H9 (cell line): ENCODE results near the gene TSLP. TPM values are rescaled to one million over a fixed set of nuclear protein-coding genes. Genes with fewer than 3 reads are reported as not detected.

ENCODE experiments used
- DNase-seq: peaks from one replicate; pipeline ENCODE4 v3.0.0-alpha.2; 2017
- H2AFZ ChIP-seq: one replicate; pipeline ENCODE4 v1.6.1; 2013; ENCODE audit warnings: mild to moderate bottlenecking, low read length, control low read depth, moderate library complexity
- H2AK5ac ChIP-seq: 2 replicates; pipeline ENCODE4 v1.6.1; 2013; ENCODE audit warnings: low read length, control low read depth, mixed read lengths; ENCODE audit not compliant: insufficient read length
- H2BK120ac ChIP-seq: one replicate; pipeline ENCODE4 v1.6.1; 2013; ENCODE audit warnings: low read depth, mild to moderate bottlenecking, low read length, control low read depth, inconsistent platforms; ENCODE audit not compliant: poor library complexity, severe bottlenecking
- H2BK12ac ChIP-seq: 2 replicates; pipeline ENCODE4 v1.6.1; 2013; ENCODE audit warnings: low read length, control low read depth, mixed read lengths, low read depth; ENCODE audit not compliant: insufficient read length
- H2BK15ac ChIP-seq: 2 replicates; pipeline ENCODE4 v1.6.1; 2013; ENCODE audit warnings: low read depth, low read length, control low read depth
- H2BK20ac ChIP-seq: one replicate; pipeline ENCODE4 v1.6.1; 2013; ENCODE audit warnings: low read depth, mild to moderate bottlenecking, low read length, control low read depth, inconsistent platforms; ENCODE audit not compliant: poor library complexity, severe bottlenecking
- H2BK5ac ChIP-seq: 2 replicates; pipeline ENCODE4 v1.6.1; 2013; ENCODE audit warnings: low read length, control low read depth, mixed read lengths; ENCODE audit not compliant: insufficient read length
- H3K14ac ChIP-seq: 2 replicates; pipeline ENCODE4 v1.6.1; 2013; ENCODE audit warnings: low read length, control low read depth; ENCODE audit not compliant: insufficient read depth
- H3K18ac ChIP-seq: 2 replicates; pipeline ENCODE4 v1.6.1; 2013; ENCODE audit warnings: low read depth, mild to moderate bottlenecking, mixed read lengths, low read length, control low read depth; ENCODE audit not compliant: insufficient read length
- H3K23ac ChIP-seq: 2 replicates; pipeline ENCODE4 v1.6.1; 2013; ENCODE audit warnings: low read length, control low read depth, mixed read lengths, low read depth; ENCODE audit not compliant: insufficient read length
- H3K23me2 ChIP-seq: 2 replicates; pipeline ENCODE4 v1.6.1; 2013; ENCODE audit warnings: low read depth, mild to moderate bottlenecking, mixed read lengths, low read length, control low read depth; ENCODE audit not compliant: insufficient read length, poor library complexity, severe bottlenecking
- H3K27ac ChIP-seq: 2 replicates; pipeline ENCODE4 v1.5.1; 2013; ENCODE audit warnings: low read length, control low read depth, mixed read lengths, low read depth; ENCODE audit not compliant: insufficient read length
- H3K27me3 ChIP-seq: 2 replicates; pipeline ENCODE4 v1.6.1; 2013; ENCODE audit warnings: low read length, control low read depth, inconsistent platforms; ENCODE audit not compliant: insufficient read depth
- H3K4ac ChIP-seq: 2 replicates; pipeline ENCODE4 v1.6.1; 2013; ENCODE audit warnings: low read depth, mild to moderate bottlenecking, control low read depth, inconsistent platforms, low read length, moderate library complexity
- H3K4me1 ChIP-seq: 2 replicates; pipeline ENCODE4 v1.6.1; 2013; ENCODE audit warnings: low read length, control low read depth, inconsistent platforms; ENCODE audit not compliant: insufficient read depth
- H3K4me2 ChIP-seq: 2 replicates; pipeline ENCODE4 v1.6.1; 2013; ENCODE audit warnings: low read length, control low read depth, mixed read lengths; ENCODE audit not compliant: insufficient read length, insufficient read depth
- H3K56ac ChIP-seq: 2 replicates; pipeline ENCODE4 v1.6.1; 2013; ENCODE audit warnings: low read depth, mild to moderate bottlenecking, mixed read lengths, low read length, control low read depth; ENCODE audit not compliant: insufficient read length
- H3K79me1 ChIP-seq: 2 replicates; pipeline ENCODE4 v1.6.1; 2013; ENCODE audit warnings: low read depth, mild to moderate bottlenecking, moderate library complexity, low read length, control low read depth, inconsistent platforms; ENCODE audit not compliant: insufficient read depth, poor library complexity, severe bottlenecking
- H3K79me2 ChIP-seq: 2 replicates; pipeline ENCODE4 v1.6.1; 2013; ENCODE audit warnings: low read length, control low read depth, inconsistent platforms; ENCODE audit not compliant: insufficient read depth
- H3K9ac ChIP-seq: 2 replicates; pipeline ENCODE4 v1.6.1; 2013; ENCODE audit warnings: low read length, control low read depth, mixed read lengths; ENCODE audit not compliant: insufficient read length; ENCODE audit errors: extremely low read depth
- H3K9me3 ChIP-seq: one replicate; pipeline ENCODE4 v1.6.1; 2013; ENCODE audit warnings: low read depth, low read length, inconsistent platforms; ENCODE audit not compliant: control insufficient read depth
- H3T11ph ChIP-seq: one replicate; pipeline ENCODE4 v1.6.1; 2013; ENCODE audit warnings: mild to moderate bottlenecking, low read length, control low read depth, inconsistent platforms
- H4K20me1 ChIP-seq: one replicate; pipeline ENCODE4 v1.6.1; 2013; ENCODE audit not compliant: control insufficient read depth, insufficient read length, insufficient read depth
- H4K5ac ChIP-seq: 2 replicates; pipeline ENCODE4 v1.6.1; 2013; ENCODE audit warnings: low read depth, mild to moderate bottlenecking, mixed read lengths, low read length, control low read depth; ENCODE audit not compliant: insufficient read length
- H4K8ac ChIP-seq: replicated peaks from 2 replicates; pipeline ENCODE4 v1.6.1; 2013; ENCODE audit warnings: low read length, control low read depth, mixed read lengths, low read depth; ENCODE audit not compliant: insufficient read length
- H4K91ac ChIP-seq: 2 replicates; pipeline ENCODE4 v1.6.1; 2013; ENCODE audit warnings: low read depth, mild to moderate bottlenecking, moderate library complexity, mixed read lengths, low read length, control low read depth; ENCODE audit not compliant: insufficient read length
- H3K27ac Mint-ChIP-seq, 3 experiments: 2 replicates in 2 of 3; 3 replicates in 1 of 3; pipeline ENCODE4 v1.8.0; 2020 to 2021; ENCODE audit warnings: mixed read lengths in 3 of 3, mild to moderate bottlenecking in 1 of 3, moderate library complexity in 1 of 3
- H3K27me3 Mint-ChIP-seq: 2 replicates; pipeline ENCODE4 v1.8.0; 2021; ENCODE audit warnings: low read depth, mild to moderate bottlenecking, moderate library complexity, mixed read lengths
- H3K36me3 Mint-ChIP-seq, 3 experiments: 2 replicates in 2 of 3; 3 replicates in 1 of 3; pipeline ENCODE4 v1.8.0; 2020 to 2021; ENCODE audit warnings: low read depth in 3 of 3, mixed read lengths in 3 of 3; ENCODE audit not compliant: insufficient read depth in 1 of 3
- H3K4me1 Mint-ChIP-seq, 2 experiments: 2 replicates each; pipeline ENCODE4 v1.8.0; 2020; ENCODE audit warnings: mixed read lengths in 2 of 2
- H3K4me3 Mint-ChIP-seq, 2 experiments: 2 replicates in 1 of 2; 3 replicates in 1 of 2; pipeline ENCODE4 v1.8.0; 2020 to 2021; ENCODE audit warnings: mild to moderate bottlenecking in 2 of 2, mixed read lengths in 2 of 2, moderate library complexity in 1 of 2
- H3K9me3 Mint-ChIP-seq, 2 experiments: 2 replicates in 1 of 2; 3 replicates in 1 of 2; pipeline ENCODE4 v1.8.0; 2020; ENCODE audit warnings: mild to moderate bottlenecking in 2 of 2, mixed read lengths in 2 of 2, moderate library complexity in 1 of 2
- total RNA-seq: library from RNA; stranded (reverse); gene quantifications from 2 replicates; pipeline ENCODE4 v1.2.1, GENCODE V29; 2021
- TF ChIP-seq, protein P1 (sequence below): fragments of 200-600 bp; sonication (generic); conservative IDR thresholded peaks from 3 replicates; pipeline ENCODE4 v1.8.0; 2021; ENCODE audit warnings: antibody characterized with exemption, mild to moderate bottlenecking

The TSLP gene
- total RNA-seq, 1 experiment from 2014 or later: 0.63 TPM

DNA sequence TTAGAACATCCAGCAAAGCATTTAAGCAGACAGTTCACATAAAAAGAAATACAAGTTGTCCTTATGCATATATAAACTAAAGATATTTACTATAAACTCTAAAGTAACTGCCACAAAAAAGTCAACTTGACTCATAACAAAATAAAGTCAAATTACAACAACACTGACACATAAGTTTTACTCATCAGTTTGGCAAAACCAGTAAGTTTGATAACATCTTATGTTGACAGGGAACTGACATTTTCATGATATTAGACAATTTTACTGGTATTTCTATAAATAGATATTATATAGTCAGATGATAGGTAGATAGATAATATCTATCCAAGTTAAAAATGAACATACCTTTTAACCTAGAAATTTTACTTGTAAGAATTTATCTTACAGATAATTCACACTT, 9.9 kb upstream of the TSLP start:
- Mint-ChIP-seq H3K4me1 (no peaks in the 10 kb centered on the region), H3K36me3 (no peaks in the 10 kb centered on the region), H3K9me3 (no peaks in the 10 kb centered on the region), H3K27me3 (peaks cover 3% of the 10 kb centered on the region), H3K4me3 (no peak overlapping the region), H3K27ac (no peak overlapping the region)
- Histone ChIP-seq H2BK120ac (no peak overlapping the region), H3K79me2 (no peaks in the 10 kb centered on the region), H3T11ph (no peak overlapping the region), H3K4me1 (no peaks in the 10 kb centered on the region), H3K27ac (no peak overlapping the region), H3K14ac (no peak overlapping the region), H2BK12ac (no peak overlapping the region), H4K8ac (no peak overlapping the region), H2BK15ac (no peak overlapping the region), H3K79me1 (no peaks in the 10 kb centered on the region), H3K4ac (no peak overlapping the region), H2BK20ac (no peak overlapping the region), H3K9me3 (no peaks in the 10 kb centered on the region), H3K27me3 (no peaks in the 10 kb centered on the region), H4K91ac (no peak overlapping the region), H3K18ac (no peak overlapping the region), H2AK5ac (no peak overlapping the region), H4K20me1 (no peaks in the 10 kb centered on the region), H2BK5ac (no peak overlapping the region), H4K5ac (no peak overlapping the region), H2AFZ (no peak overlapping the region), H3K4me2 (no peak overlapping the region), H3K23ac (no peak overlapping the region), H3K23me2 (no peaks in the 10 kb centered on the region), H3K56ac (no peak overlapping the region), H3K9ac (no peak overlapping the region)
- TF ChIP-seq, protein P1, sequence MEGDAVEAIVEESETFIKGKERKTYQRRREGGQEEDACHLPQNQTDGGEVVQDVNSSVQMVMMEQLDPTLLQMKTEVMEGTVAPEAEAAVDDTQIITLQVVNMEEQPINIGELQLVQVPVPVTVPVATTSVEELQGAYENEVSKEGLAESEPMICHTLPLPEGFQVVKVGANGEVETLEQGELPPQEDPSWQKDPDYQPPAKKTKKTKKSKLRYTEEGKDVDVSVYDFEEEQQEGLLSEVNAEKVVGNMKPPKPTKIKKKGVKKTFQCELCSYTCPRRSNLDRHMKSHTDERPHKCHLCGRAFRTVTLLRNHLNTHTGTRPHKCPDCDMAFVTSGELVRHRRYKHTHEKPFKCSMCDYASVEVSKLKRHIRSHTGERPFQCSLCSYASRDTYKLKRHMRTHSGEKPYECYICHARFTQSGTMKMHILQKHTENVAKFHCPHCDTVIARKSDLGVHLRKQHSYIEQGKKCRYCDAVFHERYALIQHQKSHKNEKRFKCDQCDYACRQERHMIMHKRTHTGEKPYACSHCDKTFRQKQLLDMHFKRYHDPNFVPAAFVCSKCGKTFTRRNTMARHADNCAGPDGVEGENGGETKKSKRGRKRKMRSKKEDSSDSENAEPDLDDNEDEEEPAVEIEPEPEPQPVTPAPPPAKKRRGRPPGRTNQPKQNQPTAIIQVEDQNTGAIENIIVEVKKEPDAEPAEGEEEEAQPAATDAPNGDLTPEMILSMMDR: no peak
- no peak for DNase-seq
